Keratinocyte (primary cell): ENCODE results near the gene SPG7. TPM values are rescaled to one million over a fixed set of nuclear protein-coding genes. Genes with fewer than 3 reads are reported as not detected.

Source experiments
- DNase-seq: peaks from one replicate; pipeline ENCODE4 v3.0.0-alpha.2; 2011; ENCODE audit warnings: low read depth, missing footprints, low spot score
- FAIRE-seq: peaks from 2 replicates; lab custom pipeline; 2011; peaks lifted over from hg19 to GRCh38; lab: Jason Lieb, UNC
- H2AFZ ChIP-seq: 2 replicates; pipeline ENCODE4 v1.6.0; 2012; ENCODE audit warnings: low read length, control low read depth, inconsistent platforms; ENCODE audit not compliant: control insufficient read depth
- H3K27ac ChIP-seq: 2 replicates; pipeline ENCODE4 v1.5.1; 2011; ENCODE audit warnings: low read length; ENCODE audit not compliant: control insufficient read depth, insufficient read depth
- H3K27me3 ChIP-seq: 3 replicates; pipeline ENCODE4 v1.6.0; 2011; ENCODE audit warnings: low read length; ENCODE audit not compliant: control insufficient read depth, insufficient read depth; ENCODE audit errors: extremely low read depth
- H3K36me3 ChIP-seq, 2 experiments: 2 replicates in 1 of 2; 3 replicates in 1 of 2; pipeline ENCODE4 v1.5.1; 2011; ENCODE audit warnings: low read length in 2 of 2, mild to moderate bottlenecking in 1 of 2; ENCODE audit not compliant: control insufficient read depth in 2 of 2, insufficient read depth in 2 of 2; ENCODE audit errors: extremely low read depth in 1 of 2
- H3K4me1 ChIP-seq: 3 replicates; pipeline ENCODE4 v1.5.1; 2011; ENCODE audit warnings: low read length; ENCODE audit not compliant: control insufficient read depth, insufficient read depth; ENCODE audit errors: extremely low read depth
- H3K4me2 ChIP-seq: 3 replicates; pipeline ENCODE4 v1.6.0; 2011; ENCODE audit warnings: low read depth, low read length; ENCODE audit not compliant: control insufficient read depth, insufficient read depth; ENCODE audit errors: extremely low read depth
- H3K4me3 ChIP-seq, 3 experiments: fragments of 200-600 bp in 1 of 3; sonication (generic) in 1 of 3; 2 replicates in 2 of 3; 3 replicates in 1 of 3; pipeline ENCODE4 v1.5.1; 2011 to 2016; ENCODE audit warnings: low read length in 3 of 3, mild to moderate bottlenecking in 3 of 3, control low read depth in 2 of 3, inconsistent platforms in 1 of 3, low read depth in 1 of 3, mixed read lengths in 1 of 3, mixed run types in 1 of 3, moderate library complexity in 1 of 3; ENCODE audit not compliant: control insufficient read depth in 2 of 3, insufficient read depth in 2 of 3; ENCODE audit errors: extremely low read depth in 1 of 3
- H3K79me2 ChIP-seq: 2 replicates; pipeline ENCODE4 v1.6.0; 2012; ENCODE audit warnings: low read length; ENCODE audit not compliant: control insufficient read depth, insufficient read depth
- H3K9ac ChIP-seq: 3 replicates; pipeline ENCODE4 v1.6.0; 2011; ENCODE audit warnings: low read length; ENCODE audit not compliant: control insufficient read depth, insufficient read depth; ENCODE audit errors: extremely low read depth
- H3K9me1 ChIP-seq: 3 replicates; pipeline ENCODE4 v1.6.0; 2011; ENCODE audit warnings: low read length; ENCODE audit not compliant: control insufficient read depth, insufficient read depth; ENCODE audit errors: extremely low read depth
- H3K9me3 ChIP-seq: 2 replicates; pipeline ENCODE4 v1.5.1; 2012; ENCODE audit warnings: low read depth, low read length; ENCODE audit not compliant: control insufficient read depth
- H4K20me1 ChIP-seq: 3 replicates; pipeline ENCODE4 v1.6.0; 2011; ENCODE audit warnings: low read length; ENCODE audit not compliant: control insufficient read depth, insufficient read depth; ENCODE audit errors: extremely low read depth
- CTCF ChIP-seq, 3 experiments: IDR thresholded peaks in 1 of 3; conservative IDR thresholded peaks in 1 of 3; optimal IDR thresholded peaks in 1 of 3; 2 replicates in 2 of 3; 3 replicates in 1 of 3; pipeline versions ENCODE3 to v1.5.1; 2011; ENCODE audit warnings: low read length in 3 of 3, mild to moderate bottlenecking in 3 of 3, moderate library complexity in 2 of 3, control low read depth in 1 of 3, inconsistent platforms in 1 of 3; ENCODE audit not compliant: insufficient read depth in 2 of 3; ENCODE audit errors: extremely low read depth in 1 of 3
- EZH2 ChIP-seq: IDR thresholded peaks from one replicate; pipeline ENCODE4 v1.6.1; 2012; ENCODE audit warnings: inconsistent platforms, mild to moderate bottlenecking, low read length, moderate library complexity
- dilution Hi-C: fragments of 300-500 bp; cut with MboI; formaldehyde crosslinking; loops from one replicate; pipeline ENCODE4 v1.7.0; 2020; ENCODE audit warnings: low sequenced_read_pairs; ENCODE audit not compliant: extremely low pct_ligation_motif_present
- polyA plus RNA-seq, 5 experiments: library from polyadenylated mRNA; depleted of rRNA in 3 of 5; stranded (reverse) in 3 of 5; stranded (forward) in 1 of 5; unstranded in 1 of 5; fragments of >200 nt; gene quantifications; 1 replicate in 1 of 5; 2 replicates in 3 of 5; 3 replicates in 1 of 5; pipeline versions ENCODE4 v1.2.1 to v1.2.3, GENCODE V29; 2011 to 2012; ENCODE audit warnings: missing spikeins in 2 of 5, low read depth in 1 of 5, low replicate concordance in 1 of 5

Gene SPG7
- polyA plus RNA-seq, 1 donor (not counting 4 experiments of a cell fraction or from before 2014, with no cell fraction given): 45.2 TPM

DNA sequence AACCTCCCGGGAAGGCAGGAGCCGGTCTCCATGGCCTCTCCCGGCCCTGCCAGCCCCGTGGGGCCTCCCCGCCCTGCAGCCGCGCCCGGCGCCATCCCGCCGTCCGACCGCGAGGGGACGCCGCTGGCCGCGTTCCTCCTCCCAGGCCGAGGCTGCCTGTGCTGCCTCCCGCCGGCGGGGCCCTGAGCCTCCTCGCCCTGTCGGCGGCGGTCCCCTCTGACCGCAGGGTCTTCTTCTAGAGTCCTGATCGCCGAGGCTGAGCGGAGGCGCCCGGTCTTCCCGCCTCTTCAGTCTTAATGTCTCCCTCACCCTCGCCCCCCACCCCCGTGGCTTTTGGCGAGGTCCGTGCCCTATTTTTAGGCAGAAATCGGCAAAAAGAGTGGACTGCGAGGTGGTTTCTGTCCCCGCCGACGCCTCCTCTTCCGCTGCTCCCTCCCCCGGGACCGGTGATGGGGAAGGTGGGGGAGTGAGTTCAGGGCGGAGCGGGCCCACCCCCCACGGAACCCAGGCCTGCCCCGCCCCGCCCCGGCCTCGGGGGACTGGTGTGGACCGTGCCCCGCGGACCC, 66.6 kb downstream of the SPG7 start:
- TF ChIP-seq CTCF (optimal IDR thresholded peaks at IDR 0.05 in 1 of 3, IDR thresholded peaks at IDR 0.05 in 1 of 3, conservative IDR thresholded peaks at IDR 0.05 in 1 of 3; ENCODE audit: extremely low read depth in 1 of 3, insufficient read depth in 2 of 3, low read length in 3 of 3) (peak; percentile 56 to 99 (median 80)), EZH2 (no peak)

GRCh38 chr16:89575247-89576152, 67.3 kb downstream of the SPG7 start, which contains the start of gene CPNE7:
Gene CPNE7 (plus strand): TSS chr16:89575758. CDS start chr16:89575898, 140 bp downstream.
- H3K9ac ChIP-seq: peak within 1 kb of the TSS; percentile 15
- no peak for DNase-seq
- H3K27ac ChIP-seq: no peak within 1 kb of the TSS
- H3K4me1 ChIP-seq: peaks cover 5% of the 10 kb centered on the region
- no peaks in the 10 kb centered on the region for H4K20me1 ChIP-seq
- peak within 1 kb of the TSS; percentile 69 for H3K4me2 ChIP-seq
- H3K4me3 ChIP-seq: peak within 1 kb of the TSS; percentile 35 to 54 (median 44)
- H3K9me3 ChIP-seq: no peaks in the 10 kb centered on the region
- H2AFZ ChIP-seq: peak within 1 kb of the TSS; percentile 44
- peaks cover 0 to 2% of the 10 kb centered on the region in 2 experiments for H3K36me3 ChIP-seq
- FAIRE-seq: no peak
- H3K9me1 ChIP-seq: no peaks in the 10 kb centered on the region
- TF ChIP-seq CTCF (optimal IDR thresholded peaks at IDR 0.05 in 1 of 3, IDR thresholded peaks at IDR 0.05 in 1 of 3, conservative IDR thresholded peaks at IDR 0.05 in 1 of 3; ENCODE audit: extremely low read depth in 1 of 3, insufficient read depth in 2 of 3, low read length in 3 of 3) (no peak), EZH2 (no peak)
- dilution Hi-C loops: no loop called here
- peaks cover 18% of the 10 kb centered on the region for H3K27me3 ChIP-seq
- no peaks in the 10 kb centered on the region for H3K79me2 ChIP-seq

More for the DNA sequence above, 66.6 kb downstream of the SPG7 start:
- H3K4me2 ChIP-seq: peak overlapping the region; percentile 69
- no peaks in the 10 kb centered on the region for H4K20me1 ChIP-seq
- DNase-seq (no peak), FAIRE-seq (no peak)
- H3K9me1 ChIP-seq: no peaks in the 10 kb centered on the region
- peak overlapping the region; percentile 44 for H2AFZ ChIP-seq
- peaks cover 5% of the 10 kb centered on the region for H3K4me1 ChIP-seq
- H3K4me3 ChIP-seq: peak overlapping the region; percentile 33 to 54 (median 35)
- H3K9ac ChIP-seq: no peak overlapping the region
- peaks cover 0 to 2% of the 10 kb centered on the region in 2 experiments for H3K36me3 ChIP-seq
- H3K27ac ChIP-seq: no peak overlapping the region
- no peaks in the 10 kb centered on the region for H3K9me3 ChIP-seq
- dilution Hi-C loops: no loop called here
- H3K79me2 ChIP-seq: no peaks in the 10 kb centered on the region
- H3K27me3 ChIP-seq: peaks cover 25% of the 10 kb centered on the region
